HUES6 (cell line): ENCODE results near the gene PHACTR1.

Source experiments
- H3K27ac ChIP-seq: 2 replicates; pipeline ENCODE4 v1.7.0; 2013; ENCODE audit warnings: low read depth, mild to moderate bottlenecking, low read length, inconsistent platforms
- H3K27me3 ChIP-seq: 2 replicates; pipeline ENCODE4 v1.6.1; 2013; ENCODE audit warnings: low read length; ENCODE audit not compliant: control insufficient read depth, insufficient read depth
- H3K36me3 ChIP-seq: 2 replicates; pipeline ENCODE4 v1.6.1; 2013; ENCODE audit warnings: low read length; ENCODE audit not compliant: control insufficient read depth, insufficient read depth
- H3K4me1 ChIP-seq: 2 replicates; pipeline ENCODE4 v1.6.1; 2013; ENCODE audit warnings: low read length; ENCODE audit not compliant: control insufficient read depth, insufficient read depth
- H3K4me3 ChIP-seq: 2 replicates; pipeline ENCODE4 v1.5.1; 2013; ENCODE audit warnings: low read depth, low read length
- H3K9ac ChIP-seq: one replicate; pipeline ENCODE4 v1.6.1; 2013; ENCODE audit warnings: mild to moderate bottlenecking, low read length
- H3K9me3 ChIP-seq: 2 replicates; pipeline ENCODE4 v1.6.1; 2013; ENCODE audit warnings: low read depth, low read length; ENCODE audit not compliant: control insufficient read depth, insufficient read depth

The PHACTR1 gene

DNA sequence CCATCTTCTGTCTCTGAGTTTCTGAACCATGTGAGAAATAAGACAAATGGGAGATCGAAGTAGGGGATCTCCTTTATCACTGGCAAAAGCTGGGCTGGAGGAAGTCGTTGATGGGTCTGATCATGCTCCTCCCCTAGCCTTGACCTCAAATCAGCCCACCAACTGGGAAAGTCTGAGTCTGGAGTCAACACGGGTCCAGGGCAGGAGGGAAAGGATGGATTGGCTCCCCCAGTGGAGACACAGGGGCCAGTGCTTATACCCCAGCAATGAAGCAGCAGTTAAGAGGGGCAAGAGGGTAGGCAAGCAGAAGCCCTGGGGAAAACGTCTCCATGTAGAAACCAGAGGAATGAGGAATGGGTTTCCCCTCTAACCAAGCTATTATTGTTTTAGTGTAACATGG lies 459.2 kb downstream of the PHACTR1 start:
- H3K27me3 ChIP-seq: no peaks in the 10 kb centered on the region
- no peaks in the 10 kb centered on the region for H3K36me3 ChIP-seq
- H3K4me1 ChIP-seq: peaks cover 12% of the 10 kb centered on the region
- no peak overlapping the region for H3K27ac ChIP-seq
- H3K4me3 ChIP-seq: no peak overlapping the region
- no peaks in the 10 kb centered on the region for H3K9me3 ChIP-seq
- H3K9ac ChIP-seq: no peak overlapping the region

DNA sequence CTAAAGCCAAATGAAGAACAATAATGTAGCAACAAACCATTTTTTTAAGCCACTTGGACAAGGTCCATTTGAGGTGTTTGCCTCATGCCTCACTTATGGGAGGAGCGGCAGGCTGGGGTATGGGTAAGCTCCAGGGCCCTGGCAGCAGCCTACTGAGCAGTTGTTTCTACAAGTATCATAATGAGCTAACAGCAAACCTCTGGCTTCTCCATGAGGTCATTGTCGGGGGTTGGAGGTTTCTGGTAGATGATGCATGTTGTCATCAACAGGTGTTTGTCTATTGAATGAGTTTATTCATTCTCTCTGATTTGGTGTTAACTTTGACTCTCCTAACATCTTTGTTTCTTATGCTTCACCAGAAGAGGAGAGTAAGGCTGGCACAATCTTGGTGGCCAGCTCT lies 461.1 kb downstream of the PHACTR1 start:
- Histone ChIP-seq H3K4me3 (no peak overlapping the region), H3K27ac (no peak overlapping the region), H3K4me1 (peaks cover 12% of the 10 kb centered on the region), H3K27me3 (no peaks in the 10 kb centered on the region), H3K36me3 (no peaks in the 10 kb centered on the region), H3K9ac (no peak overlapping the region), H3K9me3 (no peaks in the 10 kb centered on the region)

DNA sequence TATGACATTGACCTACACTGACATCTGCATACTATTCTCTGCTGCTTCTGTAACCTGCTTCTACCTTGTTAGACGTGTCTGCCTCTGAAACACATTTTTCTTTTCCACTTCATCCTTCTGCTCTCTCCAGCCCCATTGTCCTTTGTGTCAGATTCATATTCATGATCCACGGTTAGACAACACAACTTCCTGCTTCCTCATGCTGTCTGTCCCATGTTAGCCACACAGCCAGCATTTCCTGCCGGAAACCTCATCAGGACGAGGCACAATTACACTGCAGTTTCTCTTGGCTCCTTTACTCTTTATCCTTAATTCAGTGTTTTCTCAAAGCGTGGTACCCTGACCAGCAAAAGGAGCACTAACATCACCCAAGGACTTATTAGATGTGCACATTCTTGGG lies 461.5 kb downstream of the PHACTR1 start:
- Histone ChIP-seq H3K4me1 (peaks cover 12% of the 10 kb centered on the region), H3K27me3 (no peaks in the 10 kb centered on the region), H3K36me3 (no peaks in the 10 kb centered on the region), H3K27ac (no peak overlapping the region), H3K9ac (no peak overlapping the region), H3K9me3 (no peaks in the 10 kb centered on the region), H3K4me3 (no peak overlapping the region)

DNA sequence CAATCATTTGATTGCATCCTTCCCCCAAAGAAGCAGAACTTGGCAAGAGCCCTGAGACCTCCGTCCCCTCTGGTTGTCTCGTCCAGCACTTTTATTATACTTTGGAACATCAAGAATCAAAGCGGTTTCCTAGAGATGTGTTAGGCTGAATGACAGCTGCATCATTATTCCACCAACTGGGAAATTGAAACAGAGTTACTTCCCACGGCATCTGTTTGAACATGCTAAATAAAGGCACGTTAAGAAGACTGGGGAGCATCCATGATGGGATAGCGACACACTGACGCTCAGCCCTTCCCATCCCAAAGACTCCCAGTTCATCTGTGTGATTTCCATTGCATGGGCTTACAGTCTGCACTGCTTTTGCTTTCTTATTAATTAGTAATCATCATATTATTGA lies 464.0 kb downstream of the PHACTR1 start:
- no peaks in the 10 kb centered on the region for H3K36me3 ChIP-seq
- peaks cover 2% of the 10 kb centered on the region for H3K4me1 ChIP-seq
- no peaks in the 10 kb centered on the region for H3K9me3 ChIP-seq
- no peak overlapping the region for H3K27ac ChIP-seq
- no peak overlapping the region for H3K4me3 ChIP-seq
- H3K9ac ChIP-seq: no peak overlapping the region
- H3K27me3 ChIP-seq: no peaks in the 10 kb centered on the region

DNA sequence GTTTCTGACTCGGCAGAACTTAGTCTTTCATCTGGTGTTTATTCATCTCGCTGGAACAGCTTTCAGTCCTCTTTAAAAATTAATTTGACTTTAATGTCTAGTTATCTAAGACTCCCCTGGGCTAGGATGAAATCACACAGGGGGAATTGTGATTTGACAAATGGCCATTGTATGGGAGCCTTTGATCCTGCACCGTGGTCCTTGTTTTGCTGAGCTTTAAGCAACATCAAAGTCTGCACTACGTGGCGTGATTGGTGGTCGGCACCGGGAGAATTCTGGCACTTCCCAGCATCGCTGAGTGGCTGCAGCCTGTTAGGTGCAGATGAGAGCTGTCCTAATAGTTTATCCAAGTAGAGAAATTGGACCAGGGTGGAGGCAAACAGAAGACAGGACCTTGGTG lies 464.8 kb downstream of the PHACTR1 start:
- H3K9ac ChIP-seq: no peak overlapping the region
- no peaks in the 10 kb centered on the region for H3K9me3 ChIP-seq
- H3K4me3 ChIP-seq: no peak overlapping the region
- H3K36me3 ChIP-seq: no peaks in the 10 kb centered on the region
- H3K27ac ChIP-seq: no peak overlapping the region
- H3K27me3 ChIP-seq: no peaks in the 10 kb centered on the region
- no peaks in the 10 kb centered on the region for H3K4me1 ChIP-seq

DNA sequence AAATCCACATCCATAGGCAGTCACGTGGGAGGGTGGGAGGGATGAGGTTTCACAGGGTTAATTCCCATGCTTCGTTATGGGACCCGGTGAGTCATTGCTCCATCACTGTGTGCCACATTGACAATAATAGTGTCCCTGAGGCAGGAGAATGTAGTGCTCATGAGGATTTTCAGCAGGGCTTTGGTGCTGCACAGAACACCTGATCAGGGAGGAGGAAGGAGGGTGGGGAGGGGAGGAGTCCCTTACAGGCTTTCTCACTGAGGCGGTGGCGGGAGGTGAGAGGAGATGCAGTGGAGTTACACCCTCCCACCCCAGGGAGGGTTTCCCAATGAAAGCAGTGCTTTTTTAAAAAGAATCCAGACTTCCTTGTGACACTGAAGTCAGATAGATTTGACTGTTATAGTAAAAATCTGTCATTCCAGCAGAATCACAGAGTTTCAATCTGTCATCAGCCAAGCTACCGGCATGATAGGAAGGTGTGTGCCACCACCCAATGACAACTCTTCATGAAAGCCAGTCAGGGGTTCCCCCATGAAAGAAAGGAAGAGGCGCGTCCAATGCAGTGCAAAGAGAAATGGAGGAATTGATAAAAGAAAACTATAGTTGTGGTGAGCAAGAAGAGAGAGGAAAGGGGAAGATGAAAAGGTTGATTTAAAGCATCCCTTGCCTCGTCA lies 467.0 kb downstream of the PHACTR1 start:
- Histone ChIP-seq H3K27me3 (no peaks in the 10 kb centered on the region), H3K27ac (no peak overlapping the region), H3K9me3 (no peaks in the 10 kb centered on the region)

DNA sequence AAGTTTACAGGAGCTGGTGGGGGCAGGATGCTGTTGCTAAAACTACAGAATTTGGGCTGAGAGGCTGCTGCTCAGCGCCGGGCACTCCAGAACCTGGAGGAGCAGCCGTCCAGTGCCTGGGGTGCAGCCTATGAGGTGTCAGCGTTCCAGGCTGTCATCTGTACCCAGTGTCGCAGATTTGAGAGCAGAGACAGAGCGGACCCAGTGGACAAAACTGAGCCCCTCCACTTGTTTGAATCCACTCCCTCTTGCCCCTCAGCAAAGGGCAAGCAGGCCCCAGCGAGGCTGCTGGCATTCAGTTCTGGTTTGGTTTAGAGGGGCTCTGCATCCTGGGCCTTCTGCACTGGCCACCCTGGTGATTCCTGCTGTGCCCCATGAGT lies 467.5 kb downstream of the PHACTR1 start:
- Histone ChIP-seq H3K4me1 (no peaks in the 10 kb centered on the region; the same call in 1 of the 2 replicates), H3K36me3 (no peaks in the 10 kb centered on the region), H3K27me3 (no peaks in the 10 kb centered on the region), H3K9me3 (no peaks in the 10 kb centered on the region), H3K4me3 (no peak overlapping the region), H3K9ac (no peak overlapping the region), H3K27ac (no peak overlapping the region)

More for the DNA sequence above, 467.0 kb downstream of the PHACTR1 start:
- Histone ChIP-seq H3K9ac (no peak overlapping the region), H3K36me3 (no peaks in the 10 kb centered on the region), H3K4me3 (no peak overlapping the region), H3K4me1 (no peaks in the 10 kb centered on the region; the same call in 1 of the 2 replicates)

DNA sequence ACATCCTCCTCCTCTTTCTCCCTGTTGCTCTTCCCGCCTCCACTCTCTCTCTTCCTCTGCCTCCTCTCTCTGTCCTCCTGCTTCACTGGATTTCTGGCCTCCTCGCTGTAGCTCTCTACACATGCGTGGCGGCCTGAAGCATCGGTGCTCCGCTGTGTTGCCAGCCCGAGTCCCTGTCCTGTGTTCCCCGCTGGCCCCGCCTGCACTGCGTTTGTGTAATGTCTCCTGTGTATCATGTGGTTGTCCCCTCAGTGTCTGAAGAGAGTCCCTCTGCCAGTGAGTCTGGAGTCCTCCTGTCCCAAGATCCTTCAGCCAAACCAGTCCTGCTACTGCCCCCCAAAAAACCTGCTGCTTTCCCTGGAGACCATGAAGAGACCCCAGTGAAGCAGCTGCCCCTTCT lies 468.0 kb downstream of the PHACTR1 start:
- no peaks in the 10 kb centered on the region for H3K27me3 ChIP-seq
- no peaks in the 10 kb centered on the region; the same call in 1 of the 2 replicates for H3K4me1 ChIP-seq
- H3K4me3 ChIP-seq: no peak overlapping the region
- H3K36me3 ChIP-seq: no peaks in the 10 kb centered on the region
- H3K27ac ChIP-seq: no peak overlapping the region
- no peaks in the 10 kb centered on the region for H3K9me3 ChIP-seq
- no peak overlapping the region for H3K9ac ChIP-seq

DNA sequence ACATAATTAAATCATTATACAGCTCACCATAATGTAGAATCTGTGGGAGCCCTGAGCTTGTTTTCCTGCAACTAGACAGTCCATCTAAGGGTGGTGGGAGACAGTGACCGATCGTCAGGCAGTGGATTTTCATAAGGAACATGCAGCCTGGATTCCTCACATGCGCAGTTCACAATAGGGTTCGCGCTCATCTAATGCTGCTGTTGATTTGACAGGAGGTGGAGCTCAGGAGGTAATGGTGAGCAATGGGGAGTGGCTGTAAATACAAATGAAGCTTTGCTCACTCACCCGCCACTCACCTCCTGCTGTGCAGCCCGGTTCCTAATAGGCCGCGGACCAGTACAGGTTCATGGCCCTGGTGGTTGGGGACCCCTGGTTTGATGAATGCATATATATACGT lies 470.3 kb downstream of the PHACTR1 start:
- Histone ChIP-seq H3K4me3 (no peak overlapping the region), H3K9ac (no peak overlapping the region), H3K4me1 (peaks cover 8% of the 10 kb centered on the region; the same call in 1 of the 2 replicates), H3K27me3 (no peaks in the 10 kb centered on the region), H3K27ac (no peak overlapping the region), H3K36me3 (no peaks in the 10 kb centered on the region), H3K9me3 (no peaks in the 10 kb centered on the region)

DNA sequence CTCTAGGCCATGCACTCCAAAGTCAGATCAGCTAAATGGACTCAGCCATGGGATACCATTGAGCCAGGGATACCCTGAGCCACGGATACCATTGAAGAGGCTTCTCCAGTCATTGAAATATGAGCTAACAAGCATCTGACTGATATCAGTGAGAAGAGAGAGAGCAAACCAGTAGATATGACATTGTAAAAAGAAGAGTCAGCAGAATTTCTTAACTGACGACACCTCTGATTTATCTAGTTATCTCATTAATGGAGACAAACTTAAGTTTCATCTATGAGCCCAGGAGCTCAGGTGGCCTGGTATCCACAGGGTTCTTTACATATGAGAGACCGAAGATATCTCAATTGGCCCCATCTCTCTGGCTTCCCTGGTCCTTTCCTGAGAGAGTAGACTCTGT lies 471.1 kb downstream of the PHACTR1 start:
- H3K27ac ChIP-seq: no peak overlapping the region
- H3K36me3 ChIP-seq: no peaks in the 10 kb centered on the region
- H3K4me3 ChIP-seq: no peak overlapping the region
- H3K9me3 ChIP-seq: no peaks in the 10 kb centered on the region
- no peaks in the 10 kb centered on the region for H3K27me3 ChIP-seq
- peaks cover 13% of the 10 kb centered on the region for H3K4me1 ChIP-seq
- no peak overlapping the region for H3K9ac ChIP-seq

DNA sequence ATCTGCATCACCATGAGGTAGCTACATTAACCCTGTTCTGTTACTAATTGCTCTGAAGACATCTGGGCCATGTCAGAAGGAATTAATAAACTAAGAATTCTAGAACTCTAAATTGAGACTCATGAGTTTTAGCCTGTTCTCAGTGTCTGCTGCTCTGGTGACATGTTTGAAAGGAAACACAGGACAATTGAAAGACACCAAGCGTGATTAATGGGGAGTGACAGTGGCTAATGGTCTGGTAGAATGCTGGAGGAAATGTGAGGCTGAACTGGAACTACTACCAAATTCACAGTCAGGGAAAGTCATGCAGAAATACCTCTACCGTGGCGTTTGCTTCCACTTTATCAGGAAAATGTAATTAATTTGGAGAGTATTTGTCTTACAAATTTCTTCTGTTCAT lies 471.7 kb downstream of the PHACTR1 start:
- no peaks in the 10 kb centered on the region for H3K27me3 ChIP-seq
- H3K9me3 ChIP-seq: no peaks in the 10 kb centered on the region
- no peak overlapping the region for H3K27ac ChIP-seq
- no peak overlapping the region for H3K4me3 ChIP-seq
- no peaks in the 10 kb centered on the region for H3K36me3 ChIP-seq
- H3K4me1 ChIP-seq: peaks cover 13% of the 10 kb centered on the region
- H3K9ac ChIP-seq: no peak overlapping the region

DNA sequence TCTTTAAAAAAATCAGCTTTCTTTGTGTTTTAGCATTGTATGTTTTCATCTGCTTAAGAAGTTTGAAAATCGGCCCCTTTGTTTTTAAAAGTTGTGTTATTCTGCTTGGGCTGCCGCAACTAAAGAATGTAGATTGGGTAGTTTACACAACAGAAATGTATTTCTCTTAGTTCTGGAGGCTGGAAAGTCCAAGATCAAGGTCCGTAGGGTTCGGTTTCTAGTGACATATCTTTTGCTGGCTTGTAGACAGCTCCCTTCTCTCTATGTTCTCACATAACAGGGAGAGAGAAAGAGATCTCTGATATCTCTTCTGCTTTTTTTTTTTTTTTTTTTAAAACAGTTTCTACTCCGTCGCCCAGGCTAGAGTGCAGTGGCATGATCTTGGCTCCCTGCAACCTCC lies 473.1 kb downstream of the PHACTR1 start:
- peaks cover 13% of the 10 kb centered on the region for H3K4me1 ChIP-seq
- H3K4me3 ChIP-seq: no peak overlapping the region
- H3K9me3 ChIP-seq: no peaks in the 10 kb centered on the region
- H3K9ac ChIP-seq: no peak overlapping the region
- H3K27me3 ChIP-seq: no peaks in the 10 kb centered on the region
- no peak overlapping the region for H3K27ac ChIP-seq
- no peaks in the 10 kb centered on the region for H3K36me3 ChIP-seq
